WTC11 (cell line): ENCODE measurements around the gene HRAS. TPM values are rescaled to one million over a fixed set of nuclear protein-coding genes. Genes with fewer than 3 reads are reported as not detected.

Experiments used
- ATAC-seq: fragments of 200-7000 bp; cut with Tn5 transposase; 2 replicates; pipeline ENCODE4 v1.10.0; 2021; ENCODE audit warnings: mild to moderate bottlenecking, moderate library complexity
- CTCF ChIA-PET: fragments of 300-600 bp; sonication (Branson Sonifier 250); formaldehyde crosslinking; loops from one replicate; lab custom pipeline; 2021; ENCODE audit warnings: antibody characterized with exemption; lab: Charles Lee
- POLR2A ChIA-PET: fragments of 350-600 bp; sonication (Branson Sonifier 250); formaldehyde crosslinking; loops from one replicate; lab custom pipeline; 2021; ENCODE audit warnings: antibody characterized with exemption; lab: Charles Lee
- DNase-seq: peaks from one replicate; pipeline ENCODE4 v3.0.0; 2021; ENCODE audit warnings: low spot score
- H3K27ac Mint-ChIP-seq: 2 replicates; pipeline ENCODE4 v1.8.0; 2021; ENCODE audit warnings: mixed read lengths
- H3K27me3 Mint-ChIP-seq: 2 replicates; pipeline ENCODE4 v1.8.0; 2021; ENCODE audit warnings: low read depth, mild to moderate bottlenecking, moderate library complexity, mixed read lengths
- H3K36me3 Mint-ChIP-seq: 2 replicates; pipeline ENCODE4 v1.8.0; 2021; ENCODE audit warnings: mixed read lengths
- H3K4me1 Mint-ChIP-seq: 2 replicates; pipeline ENCODE4 v1.8.0; 2022; ENCODE audit warnings: mixed read lengths
- H3K4me3 Mint-ChIP-seq: 2 replicates; pipeline ENCODE4 v1.8.0; 2021; ENCODE audit warnings: mild to moderate bottlenecking, moderate library complexity, mixed read lengths
- H3K9me3 Mint-ChIP-seq: 2 replicates; pipeline ENCODE4 v1.8.0; 2021; ENCODE audit warnings: mixed read lengths
- CBFB ChIP-seq: sonication (generic); formaldehyde crosslinking; IDR thresholded peaks from 2 replicates; pipeline ENCODE4 v1.8.1; 2022; ENCODE audit warnings: mild to moderate bottlenecking, low read depth, missing genetic modification reagents
- ELF4 ChIP-seq: sonication (generic); formaldehyde crosslinking; IDR thresholded peaks from 2 replicates; pipeline ENCODE4 v1.8.1; 2022; ENCODE audit warnings: low read depth, mild to moderate bottlenecking, moderate library complexity, missing genetic modification reagents
- FOXJ3 ChIP-seq: sonication (generic); formaldehyde crosslinking; IDR thresholded peaks from 2 replicates; pipeline ENCODE4 v1.9.0; 2021; ENCODE audit warnings: missing genetic modification reagents, mild to moderate bottlenecking, borderline replicate concordance
- GTF2I ChIP-seq: fragments of 250-450 bp; sonication (Bioruptor Pico); conservative IDR thresholded peaks from 2 replicates; pipeline ENCODE4 v1.4.0; 2021; ENCODE audit warnings: mild to moderate bottlenecking
- IRF2 ChIP-seq: sonication (generic); formaldehyde crosslinking; IDR thresholded peaks from 2 replicates; pipeline ENCODE4 v1.8.0; 2022; ENCODE audit warnings: low read depth, missing genetic modification reagents, borderline replicate concordance
- MXD4 ChIP-seq: fragments of 250-450 bp; sonication (Bioruptor Pico); IDR thresholded peaks from 2 replicates; pipeline ENCODE4 v1.8.0; 2021; ENCODE audit warnings: mild to moderate bottlenecking, moderate library complexity, borderline replicate concordance
- NFYB ChIP-seq: sonication (generic); formaldehyde crosslinking; conservative IDR thresholded peaks from 2 replicates; pipeline ENCODE4 v1.8.0; 2022; ENCODE audit warnings: low read depth, missing genetic modification reagents
- NR1H2 ChIP-seq: sonication (generic); formaldehyde crosslinking; IDR thresholded peaks from 2 replicates; pipeline ENCODE4 v1.9.0; 2021; ENCODE audit warnings: mild to moderate bottlenecking, moderate library complexity, missing genetic modification reagents
- NR2C2 ChIP-seq: sonication (generic); formaldehyde crosslinking; IDR thresholded peaks from 2 replicates; pipeline ENCODE4 v1.8.0; 2022; ENCODE audit warnings: mild to moderate bottlenecking, missing genetic modification reagents
- PRRX2 ChIP-seq: fragments of 250-450 bp; sonication (Bioruptor Pico); IDR thresholded peaks from 2 replicates; pipeline ENCODE4 v1.8.0; 2021; ENCODE audit warnings: mild to moderate bottlenecking
- ZNF317 ChIP-seq: sonication (generic); formaldehyde crosslinking; IDR thresholded peaks from 2 replicates; pipeline ENCODE4 v1.8.1; 2023; ENCODE audit warnings: low read depth, mild to moderate bottlenecking, moderate library complexity, missing genetic modification reagents, borderline replicate concordance
- ZNF416 ChIP-seq: fragments of 250-450 bp; sonication (Bioruptor Pico); IDR thresholded peaks from 2 replicates; pipeline ENCODE4 v1.9.0; 2021; ENCODE audit warnings: mild to moderate bottlenecking, inconsistent platforms
- ZNF423 ChIP-seq: fragments of 250-450 bp; sonication (Bioruptor Pico); IDR thresholded peaks from 2 replicates; pipeline ENCODE4 v2.1.2; 2022; ENCODE audit warnings: mild to moderate bottlenecking, moderate library complexity
- ZNF671 ChIP-seq: fragments of 250-450 bp; sonication (Bioruptor Pico); IDR thresholded peaks from 2 replicates; pipeline ENCODE4 v1.8.0; 2021; ENCODE audit warnings: mild to moderate bottlenecking
- total RNA-seq: library from RNA; stranded (reverse); gene quantifications from 3 replicates; pipeline ENCODE4 v1.2.3, GENCODE V29; 2021
- TF ChIP-seq, protein P1 (sequence below): fragments of 200-600 bp; IDR thresholded peaks from 2 replicates; pipeline ENCODE4 v1.8.0; 2022; ENCODE audit warnings: antibody characterized with exemption
- TF ChIP-seq, protein P2 (sequence below): sonication (generic); formaldehyde crosslinking; IDR thresholded peaks from 2 replicates; pipeline ENCODE4 v1.8.1; 2022; ENCODE audit warnings: missing genetic modification reagents, borderline replicate concordance
- TF ChIP-seq, protein P3 (sequence below): sonication (generic); formaldehyde crosslinking; IDR thresholded peaks from 2 replicates; pipeline ENCODE4 v1.8.1; 2022; ENCODE audit warnings: mild to moderate bottlenecking, moderate library complexity, missing genetic modification reagents
- TF ChIP-seq, protein P4 (sequence below): fragments of 250-450 bp; sonication (Bioruptor Pico); IDR thresholded peaks from 2 replicates; pipeline ENCODE4 v2.1.2; 2022; ENCODE audit warnings: mild to moderate bottlenecking, moderate library complexity
- TF ChIP-seq, protein P5 (sequence below): sonication (generic); formaldehyde crosslinking; IDR thresholded peaks from 2 replicates; pipeline ENCODE4 v1.8.1; 2022; ENCODE audit warnings: low read depth, missing genetic modification reagents, borderline replicate concordance
- TF ChIP-seq, protein P6 (sequence below): sonication (generic); formaldehyde crosslinking; conservative IDR thresholded peaks from 2 replicates; pipeline ENCODE4 v1.8.1; 2022; ENCODE audit warnings: mild to moderate bottlenecking, missing genetic modification reagents
- TF ChIP-seq, protein P7 (sequence below): sonication (generic); formaldehyde crosslinking; IDR thresholded peaks from 2 replicates; pipeline ENCODE4 v1.8.1; 2022; ENCODE audit warnings: mild to moderate bottlenecking, missing genetic modification reagents, moderate library complexity, borderline replicate concordance

HRAS gene
- total RNA-seq, 1 experiment from 2014 or later, result 62.4 TPM

DNA sequence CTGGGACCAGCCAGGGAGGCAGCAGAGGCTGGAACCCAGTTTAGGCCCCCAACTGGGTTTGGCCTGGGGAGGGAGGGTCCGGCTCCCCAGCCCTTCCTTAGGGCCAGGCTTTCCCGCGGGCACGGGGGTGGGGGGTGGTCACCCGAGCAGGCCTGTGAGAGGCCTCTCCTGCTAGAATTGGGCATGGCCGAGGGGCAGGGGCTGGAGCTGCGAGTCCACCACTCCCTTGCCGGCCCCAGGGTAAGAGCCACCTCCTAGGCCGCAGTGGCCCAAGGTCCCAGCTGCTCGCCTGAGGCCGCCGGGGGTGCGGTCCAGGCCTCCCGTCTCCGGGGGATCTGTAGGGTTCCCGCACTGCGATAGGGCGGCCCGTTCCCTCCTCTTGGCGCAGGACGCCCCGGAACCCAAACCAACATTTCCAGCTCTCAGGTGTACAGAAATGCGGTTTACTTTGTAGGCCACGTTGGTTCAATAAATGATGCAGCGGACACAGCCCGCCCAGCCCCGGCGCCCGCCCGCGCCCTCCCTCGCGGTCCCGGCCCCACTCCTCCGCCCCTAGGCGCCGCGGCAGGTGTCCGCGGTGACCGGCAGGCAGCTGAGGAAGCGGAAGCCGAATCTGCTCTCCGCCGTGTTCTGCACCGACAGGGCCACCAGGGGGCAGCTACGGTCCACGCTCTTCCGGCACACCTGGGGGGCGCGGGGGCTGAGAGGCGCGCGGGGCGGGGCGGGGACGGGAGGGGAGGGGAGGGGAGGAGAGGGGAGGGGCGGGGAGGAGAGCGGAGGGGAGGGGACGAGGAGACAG lies 19.3 kb upstream of the HRAS start (continued):
- TF ChIP-seq ZNF423 (CRISPR knock-in tag), result peak; percentile 19; the same call in 1 of the 2 replicates
- TF ChIP-seq, protein P1, sequence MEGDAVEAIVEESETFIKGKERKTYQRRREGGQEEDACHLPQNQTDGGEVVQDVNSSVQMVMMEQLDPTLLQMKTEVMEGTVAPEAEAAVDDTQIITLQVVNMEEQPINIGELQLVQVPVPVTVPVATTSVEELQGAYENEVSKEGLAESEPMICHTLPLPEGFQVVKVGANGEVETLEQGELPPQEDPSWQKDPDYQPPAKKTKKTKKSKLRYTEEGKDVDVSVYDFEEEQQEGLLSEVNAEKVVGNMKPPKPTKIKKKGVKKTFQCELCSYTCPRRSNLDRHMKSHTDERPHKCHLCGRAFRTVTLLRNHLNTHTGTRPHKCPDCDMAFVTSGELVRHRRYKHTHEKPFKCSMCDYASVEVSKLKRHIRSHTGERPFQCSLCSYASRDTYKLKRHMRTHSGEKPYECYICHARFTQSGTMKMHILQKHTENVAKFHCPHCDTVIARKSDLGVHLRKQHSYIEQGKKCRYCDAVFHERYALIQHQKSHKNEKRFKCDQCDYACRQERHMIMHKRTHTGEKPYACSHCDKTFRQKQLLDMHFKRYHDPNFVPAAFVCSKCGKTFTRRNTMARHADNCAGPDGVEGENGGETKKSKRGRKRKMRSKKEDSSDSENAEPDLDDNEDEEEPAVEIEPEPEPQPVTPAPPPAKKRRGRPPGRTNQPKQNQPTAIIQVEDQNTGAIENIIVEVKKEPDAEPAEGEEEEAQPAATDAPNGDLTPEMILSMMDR, result peak; percentile 63

DNA sequence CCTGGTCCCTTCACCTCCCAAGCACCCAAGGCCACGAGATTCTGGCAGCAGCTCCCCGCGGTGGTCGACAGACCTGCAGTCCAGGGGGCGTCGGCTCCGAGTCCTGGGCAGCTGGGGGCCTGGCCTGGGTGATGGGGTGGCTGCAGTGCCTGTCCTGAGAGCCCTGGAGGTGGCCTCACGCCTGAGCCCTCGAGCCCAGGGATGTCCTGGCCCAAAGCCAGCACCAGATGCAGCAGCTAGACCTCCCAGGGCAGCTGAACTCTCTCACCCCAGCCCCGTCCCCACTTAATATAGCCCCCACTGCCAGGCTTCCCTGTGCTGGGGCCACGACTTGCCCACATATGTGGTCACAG lies 18.6 kb upstream of the HRAS start:
- DNase-seq (no peak), ATAC-seq (no peak)
- ChIA-PET CTCF (interaction anchor here (0.6 to 3.4 kb wide), 17 partner anchors 13 to 708 kb away, joined by 3 to 32 read pairs (median 5); partner anchors contain the start of genes DEAF1, PHRF1, PIDD1 and TMEM80), POLR2A (interaction anchor here (1.9 kb wide), 1 partner anchor 18 kb away, joined by 5 read pairs; the partner anchor contains the start of gene HRAS)
- H3K27me3 Mint-ChIP-seq, result peaks cover 24% of the 10 kb centered on the region
- H3K4me3 Mint-ChIP-seq, result peak overlapping the region; percentile 18; the same call in 1 of the 2 replicates
- TF ChIP-seq, protein P2, sequence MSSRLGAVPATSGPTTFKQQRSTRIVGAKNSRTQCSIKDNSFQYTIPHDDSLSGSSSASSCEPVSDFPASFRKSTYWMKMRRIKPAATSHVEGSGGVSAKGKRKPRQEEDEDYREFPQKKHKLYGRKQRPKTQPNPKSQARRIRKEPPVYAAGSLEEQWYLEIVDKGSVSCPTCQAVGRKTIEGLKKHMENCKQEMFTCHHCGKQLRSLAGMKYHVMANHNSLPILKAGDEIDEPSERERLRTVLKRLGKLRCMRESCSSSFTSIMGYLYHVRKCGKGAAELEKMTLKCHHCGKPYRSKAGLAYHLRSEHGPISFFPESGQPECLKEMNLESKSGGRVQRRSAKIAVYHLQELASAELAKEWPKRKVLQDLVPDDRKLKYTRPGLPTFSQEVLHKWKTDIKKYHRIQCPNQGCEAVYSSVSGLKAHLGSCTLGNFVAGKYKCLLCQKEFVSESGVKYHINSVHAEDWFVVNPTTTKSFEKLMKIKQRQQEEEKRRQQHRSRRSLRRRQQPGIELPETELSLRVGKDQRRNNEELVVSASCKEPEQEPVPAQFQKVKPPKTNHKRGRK (CRISPR knock-in tag), result no peak
- TF ChIP-seq MXD4 (CRISPR knock-in tag) (no peak), ZNF671 (CRISPR knock-in tag) (no peak), CBFB (CRISPR knock-in tag) (no peak), NR1H2 (CRISPR knock-in tag) (no peak), PRRX2 (no peak), GTF2I (CRISPR knock-in tag) (no peak), NR2C2 (CRISPR knock-in tag) (no peak), ZNF416 (no peak), ELF4 (CRISPR knock-in tag) (no peak), FOXJ3 (CRISPR knock-in tag) (no peak), IRF2 (CRISPR knock-in tag) (no peak), ZNF317 (CRISPR knock-in tag) (no peak), NFYB (CRISPR knock-in tag) (no peak)
- TF ChIP-seq, protein P3, sequence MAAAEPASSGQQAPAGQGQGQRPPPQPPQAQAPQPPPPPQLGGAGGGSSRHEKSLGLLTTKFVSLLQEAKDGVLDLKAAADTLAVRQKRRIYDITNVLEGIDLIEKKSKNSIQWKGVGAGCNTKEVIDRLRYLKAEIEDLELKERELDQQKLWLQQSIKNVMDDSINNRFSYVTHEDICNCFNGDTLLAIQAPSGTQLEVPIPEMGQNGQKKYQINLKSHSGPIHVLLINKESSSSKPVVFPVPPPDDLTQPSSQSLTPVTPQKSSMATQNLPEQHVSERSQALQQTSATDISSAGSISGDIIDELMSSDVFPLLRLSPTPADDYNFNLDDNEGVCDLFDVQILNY (CRISPR knock-in tag), result no peak
- TF ChIP-seq, protein P4, sequence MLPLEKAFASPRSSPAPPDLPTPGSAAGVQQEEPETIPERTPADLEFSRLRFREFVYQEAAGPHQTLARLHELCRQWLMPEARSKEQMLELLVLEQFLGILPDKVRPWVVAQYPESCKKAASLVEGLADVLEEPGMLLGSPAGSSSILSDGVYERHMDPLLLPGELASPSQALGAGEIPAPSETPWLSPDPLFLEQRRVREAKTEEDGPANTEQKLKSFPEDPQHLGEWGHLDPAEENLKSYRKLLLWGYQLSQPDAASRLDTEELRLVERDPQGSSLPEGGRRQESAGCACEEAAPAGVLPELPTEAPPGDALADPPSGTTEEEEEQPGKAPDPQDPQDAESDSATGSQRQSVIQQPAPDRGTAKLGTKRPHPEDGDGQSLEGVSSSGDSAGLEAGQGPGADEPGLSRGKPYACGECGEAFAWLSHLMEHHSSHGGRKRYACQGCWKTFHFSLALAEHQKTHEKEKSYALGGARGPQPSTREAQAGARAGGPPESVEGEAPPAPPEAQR (CRISPR knock-in tag), result no peak
- TF ChIP-seq, protein P5, sequence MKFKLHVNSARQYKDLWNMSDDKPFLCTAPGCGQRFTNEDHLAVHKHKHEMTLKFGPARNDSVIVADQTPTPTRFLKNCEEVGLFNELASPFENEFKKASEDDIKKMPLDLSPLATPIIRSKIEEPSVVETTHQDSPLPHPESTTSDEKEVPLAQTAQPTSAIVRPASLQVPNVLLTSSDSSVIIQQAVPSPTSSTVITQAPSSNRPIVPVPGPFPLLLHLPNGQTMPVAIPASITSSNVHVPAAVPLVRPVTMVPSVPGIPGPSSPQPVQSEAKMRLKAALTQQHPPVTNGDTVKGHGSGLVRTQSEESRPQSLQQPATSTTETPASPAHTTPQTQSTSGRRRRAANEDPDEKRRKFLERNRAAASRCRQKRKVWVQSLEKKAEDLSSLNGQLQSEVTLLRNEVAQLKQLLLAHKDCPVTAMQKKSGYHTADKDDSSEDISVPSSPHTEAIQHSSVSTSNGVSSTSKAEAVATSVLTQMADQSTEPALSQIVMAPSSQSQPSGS (CRISPR knock-in tag), result no peak
- TF ChIP-seq, protein P6, sequence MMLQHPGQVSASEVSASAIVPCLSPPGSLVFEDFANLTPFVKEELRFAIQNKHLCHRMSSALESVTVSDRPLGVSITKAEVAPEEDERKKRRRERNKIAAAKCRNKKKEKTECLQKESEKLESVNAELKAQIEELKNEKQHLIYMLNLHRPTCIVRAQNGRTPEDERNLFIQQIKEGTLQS (CRISPR knock-in tag), result no peak
- TF ChIP-seq, protein P7, sequence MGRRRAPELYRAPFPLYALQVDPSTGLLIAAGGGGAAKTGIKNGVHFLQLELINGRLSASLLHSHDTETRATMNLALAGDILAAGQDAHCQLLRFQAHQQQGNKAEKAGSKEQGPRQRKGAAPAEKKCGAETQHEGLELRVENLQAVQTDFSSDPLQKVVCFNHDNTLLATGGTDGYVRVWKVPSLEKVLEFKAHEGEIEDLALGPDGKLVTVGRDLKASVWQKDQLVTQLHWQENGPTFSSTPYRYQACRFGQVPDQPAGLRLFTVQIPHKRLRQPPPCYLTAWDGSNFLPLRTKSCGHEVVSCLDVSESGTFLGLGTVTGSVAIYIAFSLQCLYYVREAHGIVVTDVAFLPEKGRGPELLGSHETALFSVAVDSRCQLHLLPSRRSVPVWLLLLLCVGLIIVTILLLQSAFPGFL (CRISPR knock-in tag), result no peak
- H3K27ac Mint-ChIP-seq, result no peak overlapping the region
- H3K4me1 Mint-ChIP-seq, result peaks cover 8% of the 10 kb centered on the region
- H3K9me3 Mint-ChIP-seq, result no peaks in the 10 kb centered on the region
- no peaks in the 10 kb centered on the region for H3K36me3 Mint-ChIP-seq
